NCI-H345 (cell line): ENCODE results near the gene CEP164.

Source experiments
- DNase-seq: peaks from one replicate; lab custom pipeline; 2025; lab: John Stamatoyannopoulos, UW

Gene CEP164

DNA sequence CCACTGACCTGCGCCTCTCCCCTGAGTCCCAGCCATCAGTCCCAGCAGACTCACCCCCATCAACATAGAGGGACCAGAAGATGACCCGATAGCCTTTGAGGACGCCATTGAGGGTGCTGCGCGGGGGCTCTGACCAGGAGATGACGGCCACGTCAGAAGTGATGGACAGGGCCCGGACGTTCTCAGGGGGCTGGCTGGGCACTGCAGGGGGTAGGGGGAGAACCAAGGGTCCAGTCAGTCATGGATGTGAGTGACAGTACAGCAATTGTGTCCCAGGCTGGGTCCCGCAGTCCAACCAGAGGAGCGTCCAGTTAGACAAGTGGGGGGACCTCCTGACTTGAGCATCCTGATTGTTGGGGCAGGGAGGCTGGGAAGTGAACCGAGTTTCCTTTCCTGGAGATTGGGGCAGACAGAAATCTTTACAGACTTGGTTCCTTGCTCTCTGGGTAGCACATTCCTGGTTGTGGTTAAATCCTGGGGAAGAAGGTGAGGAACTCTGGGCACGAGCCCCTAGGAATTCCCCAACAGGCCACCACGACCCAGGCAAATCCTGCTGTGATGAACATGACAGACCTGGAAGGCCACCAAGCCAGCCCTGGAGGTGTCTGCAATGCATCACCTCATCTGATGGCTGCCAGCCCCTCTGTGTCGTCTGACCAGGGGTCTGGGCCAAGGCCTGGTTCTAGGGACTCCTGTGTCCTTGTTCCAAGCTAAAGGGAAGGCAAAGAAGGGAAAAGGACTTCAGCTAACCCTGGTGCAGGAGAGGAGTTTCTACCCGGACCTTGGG is 133.9 kb downstream of the CEP164 start:
- DNase-seq, result no peak

GRCh38 chr11:117462183-117462863 is 134.7 kb downstream of the CEP164 start:
- no peak for DNase-seq

DNA sequence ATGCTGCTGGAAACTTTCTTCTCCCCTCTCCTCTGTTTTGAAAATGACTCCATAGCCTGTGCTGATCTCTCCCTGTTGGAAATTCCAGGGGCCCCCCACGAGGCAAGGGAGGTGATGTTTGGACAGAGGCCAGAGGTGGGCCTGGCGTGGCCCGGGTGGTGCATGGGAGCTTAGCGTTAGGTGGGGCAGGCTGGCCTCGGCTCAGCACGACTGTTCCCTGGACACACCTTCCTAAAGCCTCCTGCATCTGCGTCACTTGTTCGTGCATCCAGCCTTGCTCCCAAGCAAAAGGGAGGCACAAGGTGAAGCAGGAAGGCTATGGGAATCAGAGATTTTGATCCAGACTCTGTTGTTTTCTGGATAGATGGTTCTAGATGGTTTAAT is 135.2 kb downstream of the CEP164 start:
- DNase-seq, result no peak
